Retinal pigment epithelial cell (primary cell): ENCODE results near the gene F5.

Source experiments
- DNase-seq: peaks from one replicate; pipeline ENCODE4 v3.0.0-alpha.2; 2010; ENCODE audit warnings: low read depth
- H3K4me3 ChIP-seq: 2 replicates; pipeline ENCODE4 v1.5.1; 2011; ENCODE audit warnings: mild to moderate bottlenecking, low read length, control low read depth, moderate library complexity
- TF ChIP-seq, protein P1 (sequence below): conservative IDR thresholded peaks from 2 replicates; pipeline ENCODE4 v1.5.1; 2011; ENCODE audit warnings: low read depth, low read length, control low read depth, inconsistent platforms

Gene F5

DNA sequence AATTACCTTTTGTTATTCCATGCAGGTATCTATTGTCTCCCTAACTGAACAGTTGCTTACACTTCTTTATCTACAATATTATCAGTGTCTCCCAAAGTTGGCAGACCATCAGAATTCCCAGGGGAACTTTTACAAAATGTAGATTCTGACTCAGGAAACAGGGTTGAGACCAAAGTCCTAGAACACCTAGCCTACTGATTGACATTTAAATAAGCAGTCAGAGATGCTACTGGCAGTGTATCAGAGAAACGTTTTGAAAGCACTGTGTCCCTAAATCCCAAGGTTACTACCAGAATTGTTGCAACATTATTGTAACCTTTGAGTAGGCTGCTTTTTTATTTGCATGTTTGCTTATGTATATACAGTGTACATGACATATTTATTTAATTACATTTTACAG is 1.8 kb upstream of the F5 start:
- H3K4me3 ChIP-seq: no peak overlapping the region
- TF ChIP-seq, protein P1, sequence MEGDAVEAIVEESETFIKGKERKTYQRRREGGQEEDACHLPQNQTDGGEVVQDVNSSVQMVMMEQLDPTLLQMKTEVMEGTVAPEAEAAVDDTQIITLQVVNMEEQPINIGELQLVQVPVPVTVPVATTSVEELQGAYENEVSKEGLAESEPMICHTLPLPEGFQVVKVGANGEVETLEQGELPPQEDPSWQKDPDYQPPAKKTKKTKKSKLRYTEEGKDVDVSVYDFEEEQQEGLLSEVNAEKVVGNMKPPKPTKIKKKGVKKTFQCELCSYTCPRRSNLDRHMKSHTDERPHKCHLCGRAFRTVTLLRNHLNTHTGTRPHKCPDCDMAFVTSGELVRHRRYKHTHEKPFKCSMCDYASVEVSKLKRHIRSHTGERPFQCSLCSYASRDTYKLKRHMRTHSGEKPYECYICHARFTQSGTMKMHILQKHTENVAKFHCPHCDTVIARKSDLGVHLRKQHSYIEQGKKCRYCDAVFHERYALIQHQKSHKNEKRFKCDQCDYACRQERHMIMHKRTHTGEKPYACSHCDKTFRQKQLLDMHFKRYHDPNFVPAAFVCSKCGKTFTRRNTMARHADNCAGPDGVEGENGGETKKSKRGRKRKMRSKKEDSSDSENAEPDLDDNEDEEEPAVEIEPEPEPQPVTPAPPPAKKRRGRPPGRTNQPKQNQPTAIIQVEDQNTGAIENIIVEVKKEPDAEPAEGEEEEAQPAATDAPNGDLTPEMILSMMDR: no peak
- no peak for DNase-seq

DNA sequence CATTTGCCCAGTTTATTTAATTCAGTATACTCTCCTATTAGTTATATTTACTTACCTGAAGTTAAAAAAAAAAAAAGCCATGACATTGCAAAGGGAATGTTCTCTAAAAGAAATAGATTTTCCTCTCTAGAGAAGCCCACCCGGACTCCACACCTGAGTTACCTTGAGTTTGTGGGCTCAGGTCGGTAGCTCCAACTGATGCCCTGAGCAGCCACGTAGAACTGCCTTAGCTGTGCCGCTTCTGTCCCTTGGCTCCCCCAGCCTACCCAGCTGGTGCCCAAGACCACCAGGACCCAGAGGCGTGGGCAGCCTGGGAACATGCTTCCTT is 250 bp downstream of the F5 start:
- no peak for DNase-seq
- TF ChIP-seq, protein P1: no peak
- H3K4me3 ChIP-seq: no peak overlapping the region

GRCh38 chr1:169585181-169585580 is 1.1 kb downstream of the F5 start:
- no peak for DNase-seq
- TF ChIP-seq, protein P1: no peak
- no peak overlapping the region for H3K4me3 ChIP-seq

GRCh38 chr1:169584483-169585144 is 1.7 kb downstream of the F5 start:
- TF ChIP-seq, protein P1: no peak
- DNase-seq: no peak
- no peak overlapping the region for H3K4me3 ChIP-seq

GRCh38 chr1:169577981-169578738 is 8.1 kb downstream of the F5 start:
- no peak overlapping the region for H3K4me3 ChIP-seq
- DNase-seq: no peak
- TF ChIP-seq, protein P1: no peak

- no peak overlapping the region for H3K4me3 ChIP-seq
- no peak for DNase-seq
- TF ChIP-seq, protein P1: no peak
These were observed 9.3 kb downstream of the F5 start for GRCh38 chr1:169576935-169577331.
